K562 (cell line): Measurements from ENCODE around the gene KIRREL1. TPM values are rescaled to one million over a fixed set of nuclear protein-coding genes. Genes with fewer than 3 reads are reported as not detected.

ENCODE experiments used
- ATAC-seq: fragments of 200-7000 bp; cut with Tn5 transposase; 3 replicates; pipeline ENCODE4 v1.9.1; 2020; ENCODE audit warnings: moderate library complexity
- BruUV-seq: library from RNA; stranded (reverse); fragments of 400-500 nt; replicated peaks from 2 replicates; lab custom pipeline; 2021; lab: Mats Ljungman, UMichigan
- CTCF ChIA-PET: fragments of 300-600 bp; formaldehyde crosslinking; extraction: SDS; loops from one replicate; lab custom pipeline; 2021; ENCODE audit warnings: low intra/inter-chr PET ratio; lab: Yijun Ruan, JAX
- POLR2A ChIA-PET: fragments of 300-600, 350-650 bp; sonication (Branson Sonifier 250); formaldehyde crosslinking; extraction: SDS; loops from one replicate; lab custom pipeline; 2021; ENCODE audit warnings: antibody characterized with exemption, inconsistent platforms; lab: Yijun Ruan, JAX
- DNase-seq, 4 experiments: peaks; one replicate each; pipeline versions ENCODE4 v3.0.0 to v3.0.0-alpha.2; 2011 to 2018; ENCODE audit warnings: low spot score in 3 of 4, mixed read lengths in 3 of 4; ENCODE audit errors: extremely low read depth in 1 of 4
- FAIRE-seq: peaks from 2 replicates; lab custom pipeline; 2011; peaks lifted over from hg19 to GRCh38; lab: Jason Lieb, UNC
- H2AFZ ChIP-seq: 2 replicates; pipeline ENCODE4 v1.6.0; 2011; ENCODE audit warnings: low read depth, low read length, control low read depth, inconsistent platforms
- H3K27ac ChIP-seq: fragments of 200-600 bp; 3 replicates; pipeline ENCODE4 v1.8.0; 2011; ENCODE audit warnings: low read depth, mild to moderate bottlenecking, control low read depth, inconsistent platforms, low read length, moderate library complexity, mixed read lengths; ENCODE audit errors: extremely low read depth
- H3K27me3 ChIP-seq, 2 experiments: fragments of 300-600 bp in 1 of 2; 2 replicates in 1 of 2; 3 replicates in 1 of 2; pipeline versions ENCODE4 v1.6.0 to v1.8.0; 2011; ENCODE audit warnings: inconsistent platforms in 2 of 2, low read length in 2 of 2, mild to moderate bottlenecking in 1 of 2, mixed read lengths in 1 of 2, moderate library complexity in 1 of 2; ENCODE audit not compliant: control insufficient read depth in 2 of 2, insufficient read depth in 2 of 2
- H3K36me3 ChIP-seq: fragments of 300-600 bp; 3 replicates; pipeline ENCODE4 v1.8.0; 2011; ENCODE audit warnings: mild to moderate bottlenecking, low read length, inconsistent platforms; ENCODE audit not compliant: control insufficient read depth, insufficient read depth
- H3K4me1 ChIP-seq, 2 experiments: fragments of 200-600 bp in 1 of 2; replicated peaks in 1 of 2; 2 replicates in 1 of 2; 3 replicates in 1 of 2; pipeline versions ENCODE4 v1.5.1 to v1.8.0; 2011; ENCODE audit warnings: inconsistent platforms in 2 of 2, low read length in 2 of 2, mild to moderate bottlenecking in 1 of 2, mixed read lengths in 1 of 2, moderate library complexity in 1 of 2; ENCODE audit not compliant: control insufficient read depth in 2 of 2, insufficient read depth in 2 of 2
- H3K4me2 ChIP-seq: 2 replicates; pipeline ENCODE4 v1.6.1; 2011; ENCODE audit warnings: low read length, control low read depth, inconsistent platforms, mixed read lengths; ENCODE audit not compliant: insufficient read depth
- H3K4me3 ChIP-seq: fragments of 200-600 bp; sonication (generic), shearing (Covaris generic); 2 replicates; pipeline ENCODE4 v1.5.1; 2016; ENCODE audit warnings: control low read depth, inconsistent platforms
- H3K79me2 ChIP-seq: fragments of 200-600 bp; 3 replicates; pipeline ENCODE4 v1.8.0; 2011; ENCODE audit warnings: low read length, inconsistent platforms; ENCODE audit not compliant: control insufficient read depth, insufficient read depth
- H3K9ac ChIP-seq, 2 experiments: 2 replicates each; pipeline versions ENCODE4 v1.6.0 to v1.6.1; 2011; ENCODE audit warnings: low read depth in 2 of 2, low read length in 2 of 2, control low read depth in 1 of 2, inconsistent platforms in 1 of 2, mild to moderate bottlenecking in 1 of 2, mixed read lengths in 1 of 2; ENCODE audit not compliant: insufficient read depth in 1 of 2
- H3K9me1 ChIP-seq: one replicate; pipeline ENCODE4 v1.6.0; 2011; ENCODE audit warnings: inconsistent platforms, mild to moderate bottlenecking, low read length, moderate library complexity; ENCODE audit not compliant: control insufficient read depth, insufficient read depth
- H3K9me3 ChIP-seq: replicated peaks from 2 replicates; pipeline ENCODE4 v1.5.1; 2011; ENCODE audit warnings: low read depth, low read length, inconsistent platforms; ENCODE audit not compliant: control insufficient read depth, insufficient read depth
- H4K20me1 ChIP-seq: replicated peaks from 2 replicates; pipeline ENCODE4 v1.6.1; 2011; ENCODE audit warnings: low read length, inconsistent platforms, mixed read lengths; ENCODE audit not compliant: control insufficient read depth, insufficient read depth
- BCLAF1 ChIP-seq, 2 experiments: fragments of 450-650 bp in 1 of 2; IDR thresholded peaks; 2 replicates each; pipeline ENCODE4 v1.6.1; 2011 to 2017; ENCODE audit warnings: low read depth in 2 of 2, antibody characterized with exemption in 1 of 2, borderline replicate concordance in 1 of 2, low read length in 1 of 2, mild to moderate bottlenecking in 1 of 2, mixed read lengths in 1 of 2; ENCODE audit not compliant: control insufficient read depth in 1 of 2
- BRD4 ChIP-seq: fragments of 200-600 bp; sonication (generic); IDR thresholded peaks from 2 replicates; pipeline ENCODE4 v1.6.1; 2017; ENCODE audit warnings: inconsistent platforms
- CHD2 ChIP-seq: IDR thresholded peaks from 2 replicates; pipeline ENCODE4 v1.6.1; 2011; ENCODE audit warnings: low read depth, low read length
- FOXJ3 ChIP-seq: sonication (generic); formaldehyde crosslinking; IDR thresholded peaks from 2 replicates; pipeline ENCODE4 v1.4.0; 2020; ENCODE audit warnings: mild to moderate bottlenecking, missing genetic modification reagents
- IRF9 ChIP-seq: fragments of 450-650 bp; IDR thresholded peaks from 2 replicates; pipeline ENCODE4 v1.6.1; 2016; ENCODE audit warnings: missing biosample characterization, missing genetic modification characterization
- KDM5B ChIP-seq: fragments of 200-600 bp; sonication (generic); IDR thresholded peaks from 2 replicates; pipeline ENCODE4 v1.6.1; 2012; ENCODE audit warnings: low read depth, mild to moderate bottlenecking, moderate library complexity, low read length, control low read depth, inconsistent platforms; ENCODE audit not compliant: insufficient replicate concordance
- LARP7 ChIP-seq: fragments of 450-650 bp; IDR thresholded peaks from 2 replicates; pipeline ENCODE4 v1.6.1; 2016
- MTA1 ChIP-seq: fragments of 450-650 bp; IDR thresholded peaks from 2 replicates; pipeline ENCODE4 v1.6.1; 2017; ENCODE audit warnings: borderline replicate concordance
- NFIC ChIP-seq: fragments of 450-650 bp; IDR thresholded peaks from 2 replicates; pipeline ENCODE4 v1.6.1; 2017; ENCODE audit warnings: mild to moderate bottlenecking, inconsistent platforms
- PKNOX1 ChIP-seq: fragments of 450-650 bp; IDR thresholded peaks from 2 replicates; pipeline ENCODE4 v1.6.1; 2016
- THRB ChIP-seq: fragments of 450-650 bp; formaldehyde crosslinking; conservative IDR thresholded peaks from 2 replicates; pipeline ENCODE4 v1.4.0; 2022; ENCODE audit warnings: mild to moderate bottlenecking, missing genetic modification characterization
- U2AF2 ChIP-seq: fragments of 200-400 bp; formaldehyde crosslinking; optimal IDR thresholded peaks from 2 replicates; pipeline ENCODE3; 2017; ENCODE audit warnings: low read depth, mild to moderate bottlenecking, low read length
- ZNF695 ChIP-seq: fragments of 450-650 bp; formaldehyde crosslinking; IDR thresholded peaks from 2 replicates; pipeline ENCODE4 v1.4.0; 2020; ENCODE audit warnings: mild to moderate bottlenecking, moderate library complexity
- ZNF717 ChIP-seq: fragments of 250-450 bp; sonication (Bioruptor Pico); IDR thresholded peaks from 2 replicates; pipeline ENCODE4 v1.5.0; 2021
- WGBS: fragments of 100-300 bp; shearing (Covaris generic); methylation state at CpG from one replicate; pipeline ENCODE4 v1.1.6; 2016; ENCODE audit warnings: low coverage, mixed read lengths; ENCODE audit not compliant: insufficient coverage; ENCODE audit errors: missing lambda C conversion rate; 5-methylcytosine and 5-hydroxymethylcytosine counted together
- in situ Hi-C: fragments of 300-500 bp; cut with MboI; formaldehyde crosslinking; loops from 4 replicates; pipeline ENCODE4 v1.15.0; 2018; ENCODE audit warnings: inconsistent platforms, mixed read lengths
- intact Hi-C: fragments of 100-400 bp; cut with micrococcal nuclease; formaldehyde crosslinking; loops from 2 replicates; pipeline ENCODE4 v1.14.2; 2022
- polyA plus RNA-seq, 8 experiments: library from polyadenylated mRNA; depleted of rRNA in 4 of 8; stranded (reverse) in 5 of 8; unstranded in 3 of 8; fragments of >200 nt; fragmentation: Nextera tagmentation in 2 of 8; fragmentation: Illumina TruSeq in 1 of 8; extraction: Ambion mirVana in 2 of 8; extraction: Trizol in 1 of 8; gene quantifications; 2 replicates each; pipeline versions ENCODE4 v1.2.1 to v1.2.3, GENCODE V29; 2011 to 2014; ENCODE audit warnings: inconsistent platforms in 1 of 8, missing spikeins in 1 of 8
- total RNA-seq, 7 experiments: library from RNA; depleted of rRNA in 6 of 7; stranded (reverse); fragments of >200 nt in 6 of 7; fragmentation: Illumina TruSeq in 2 of 7; extraction: Trizol in 2 of 7; gene quantifications; 2 replicates each; pipeline versions ENCODE4 v1.2.1 to v1.2.3, GENCODE V29; 2011 to 2021; ENCODE audit warnings: low replicate concordance in 1 of 7

The KIRREL1 gene
- total and polyA plus RNA-seq, 9 of the 15 experiments (the other 6 are each of a cell fraction or from before 2014, with no cell fraction given), result under 0.01 to 0.22 (median 0.03) TPM; not detected in 3

GRCh38 chr1:157978586-157979403, 14.7 kb upstream of the KIRREL1 start (continued):
- TF ChIP-seq ZNF695 (CRISPR knock-in tag), result no peak
- TF ChIP-seq THRB (CRISPR knock-in tag), result no peak

GRCh38 chr1:157982136-157982535, 11.3 kb upstream of the KIRREL1 start:
- ChIA-PET POLR2A (no interaction called here), CTCF (no interaction called here)
- Histone ChIP-seq H3K4me2 (no peak overlapping the region), H3K27me3 (peaks cover 0 to 21% of the 10 kb centered on the region in 2 experiments; a peak in 3 of 5 replicates), H3K9me3 (no peaks in the 10 kb centered on the region), H3K36me3 (no peaks in the 10 kb centered on the region), H3K4me1 (no peaks in the 10 kb centered on the region; a peak in 1 of 5 replicates), H4K20me1 (no peaks in the 10 kb centered on the region), H3K79me2 (no peaks in the 10 kb centered on the region), H3K9ac (no peak overlapping the region), H3K4me3 (no peak overlapping the region), H2AFZ (no peak overlapping the region), H3K9me1 (no peaks in the 10 kb centered on the region), H3K27ac (no peak overlapping the region)
- FAIRE-seq, result no peak
- in situ Hi-C loops, result no loop called here
- DNase-seq, result no peak
- intact Hi-C loops, result no loop called here
- no TSS peak for BruUV-seq
- ATAC-seq, result no peak
- WGBS, result 3% methylated on average over 2 of the region's 2 CpGs
- no peak for TF ChIP-seq NFIC
- no peak for TF ChIP-seq LARP7
- no peak for TF ChIP-seq ZNF717 (CRISPR knock-in tag)
- no peak for TF ChIP-seq BRD4
- TF ChIP-seq CHD2, result no peak
- no peak for TF ChIP-seq PKNOX1
- no peak for TF ChIP-seq KDM5B
- TF ChIP-seq IRF9 (tag), result no peak
- no peak for TF ChIP-seq FOXJ3 (CRISPR knock-in tag)
- TF ChIP-seq MTA1, result no peak
- TF ChIP-seq U2AF2, result no peak
- TF ChIP-seq BCLAF1 (IDR thresholded peaks at IDR 0.05; ENCODE audit: borderline replicate concordance in 1 of 2, control insufficient read depth in 1 of 2, low read depth in 2 of 2, low read length in 1 of 2), result no peak
